Mucosa of descending colon (tissue), 3 donors: Measurements from ENCODE around the gene ESR1. TPM values are rescaled to one million over a fixed set of nuclear protein-coding genes. Genes with fewer than 3 reads are reported as not detected.

Experiments used
- ATAC-seq: fragments of 200-7000 bp; cut with Tn5 transposase; one replicate; pipeline ENCODE4 v1.9.1; 2020; ENCODE audit warnings: mild to moderate bottlenecking, moderate library complexity
- DNase-seq, 3 donors: peaks; one replicate each; pipeline ENCODE4 v3.0.0-alpha.2; 2020
- H3K36me3 ChIP-seq: fragments of 200-600 bp; one replicate; pipeline ENCODE4 v1.8.0; 2021; ENCODE audit warnings: low read depth, mild to moderate bottlenecking
- H3K4me1 ChIP-seq: fragments of 200-600 bp; one replicate; pipeline ENCODE4 v1.8.0; 2021; ENCODE audit warnings: low read depth, mild to moderate bottlenecking
- H3K4me3 ChIP-seq: fragments of 200-600 bp; one replicate; pipeline ENCODE4 v1.8.0; 2021; ENCODE audit warnings: mild to moderate bottlenecking
- H3K9me3 ChIP-seq: fragments of 200-600 bp; one replicate; pipeline ENCODE4 v1.8.0; 2021; ENCODE audit warnings: mild to moderate bottlenecking
- intact Hi-C, 2 donors: fragments of 100-400 bp; cut with DNase I in 1 of 2; cut with micrococcal nuclease in 1 of 2; formaldehyde crosslinking; loops; one replicate each; pipeline versions ENCODE4 v1.11.0 to v1.11.1; 2022; cut with DNase I, micrococcal nuclease
- total RNA-seq, 3 donors: library from RNA; stranded (reverse); fragmentation: NEBNext Ultra II Directional in 2 of 3; extraction: Animal tissue kit (Norgen Biotek cat#: 25700) in 2 of 3; gene quantifications; one replicate each; pipeline versions ENCODE4 v1.2.1 to v1.2.4, GENCODE V29; 2021 to 2023
- TF ChIP-seq, protein P1 (sequence below): fragments of 200-600 bp; IDR thresholded peaks from one replicate; pipeline ENCODE4 v1.8.0; 2022; ENCODE audit warnings: antibody characterized with exemption, mild to moderate bottlenecking
- donor health status: DM: no; HTN: no; CAD: no; lungs with moderate emphysema.
- donor health status: DM: no; HTN: no; CAD: no.
- donor health status: DM: no; HTN: yes; CAD: no.

ESR1 gene
- total RNA-seq, 3 donors from 2014 or later, result 0.55 to 1.6 (median 0.82) TPM

DNA sequence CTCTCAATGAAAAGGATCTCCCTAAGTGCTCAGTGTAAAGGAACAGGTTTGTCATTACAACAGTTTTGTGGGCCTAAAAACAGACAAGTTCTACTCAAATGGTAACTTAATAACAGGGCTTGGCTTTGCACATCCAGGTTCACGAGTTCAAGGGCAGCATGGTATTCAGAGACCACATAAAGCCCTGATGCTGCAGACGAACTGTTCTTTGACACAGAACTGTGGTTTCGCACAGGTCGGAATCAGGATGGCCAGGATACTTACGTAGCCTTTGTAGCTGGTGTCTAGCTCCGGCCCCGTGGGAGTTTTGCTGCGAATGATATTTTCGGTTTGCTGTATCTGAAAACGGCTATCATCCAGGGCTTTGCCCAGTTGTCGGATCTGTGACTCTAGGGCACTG lies 335.9 kb downstream of the ESR1 start:
- no peak overlapping the region for H3K4me3 ChIP-seq
- H3K9me3 ChIP-seq, result no peaks in the 10 kb centered on the region
- no peaks in the 10 kb centered on the region for H3K4me1 ChIP-seq
- intact Hi-C loops, result no loop called here
- ATAC-seq, result no peak
- TF ChIP-seq, protein P1, sequence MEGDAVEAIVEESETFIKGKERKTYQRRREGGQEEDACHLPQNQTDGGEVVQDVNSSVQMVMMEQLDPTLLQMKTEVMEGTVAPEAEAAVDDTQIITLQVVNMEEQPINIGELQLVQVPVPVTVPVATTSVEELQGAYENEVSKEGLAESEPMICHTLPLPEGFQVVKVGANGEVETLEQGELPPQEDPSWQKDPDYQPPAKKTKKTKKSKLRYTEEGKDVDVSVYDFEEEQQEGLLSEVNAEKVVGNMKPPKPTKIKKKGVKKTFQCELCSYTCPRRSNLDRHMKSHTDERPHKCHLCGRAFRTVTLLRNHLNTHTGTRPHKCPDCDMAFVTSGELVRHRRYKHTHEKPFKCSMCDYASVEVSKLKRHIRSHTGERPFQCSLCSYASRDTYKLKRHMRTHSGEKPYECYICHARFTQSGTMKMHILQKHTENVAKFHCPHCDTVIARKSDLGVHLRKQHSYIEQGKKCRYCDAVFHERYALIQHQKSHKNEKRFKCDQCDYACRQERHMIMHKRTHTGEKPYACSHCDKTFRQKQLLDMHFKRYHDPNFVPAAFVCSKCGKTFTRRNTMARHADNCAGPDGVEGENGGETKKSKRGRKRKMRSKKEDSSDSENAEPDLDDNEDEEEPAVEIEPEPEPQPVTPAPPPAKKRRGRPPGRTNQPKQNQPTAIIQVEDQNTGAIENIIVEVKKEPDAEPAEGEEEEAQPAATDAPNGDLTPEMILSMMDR, result no peak
- no peak for DNase-seq
- no peaks in the 10 kb centered on the region for H3K36me3 ChIP-seq

DNA sequence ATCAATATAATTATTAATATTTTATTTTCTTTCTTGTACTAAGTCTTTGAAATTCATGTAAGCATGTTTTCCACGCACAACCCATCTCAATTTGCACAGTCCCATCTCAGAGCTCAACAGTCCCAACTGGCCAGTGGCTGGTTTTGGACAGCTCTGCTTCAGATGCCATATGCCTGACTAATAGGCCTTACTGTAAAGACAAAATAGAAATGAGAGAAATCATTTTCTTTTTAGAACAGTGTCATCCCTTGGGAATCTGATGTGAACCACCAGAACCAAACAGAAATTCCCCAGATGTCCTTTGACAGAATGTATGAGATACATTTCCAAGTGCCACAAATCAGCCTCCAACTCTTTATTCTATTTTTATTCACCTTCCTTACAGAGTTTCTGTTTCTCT lies 338.9 kb downstream of the ESR1 start:
- TF ChIP-seq, protein P1, result no peak
- DNase-seq, result no peak
- intact Hi-C loops, result no loop called here
- no peaks in the 10 kb centered on the region for H3K36me3 ChIP-seq
- H3K4me3 ChIP-seq, result no peak overlapping the region
- H3K4me1 ChIP-seq, result no peaks in the 10 kb centered on the region
- H3K9me3 ChIP-seq, result no peaks in the 10 kb centered on the region
- no peak for ATAC-seq

DNA sequence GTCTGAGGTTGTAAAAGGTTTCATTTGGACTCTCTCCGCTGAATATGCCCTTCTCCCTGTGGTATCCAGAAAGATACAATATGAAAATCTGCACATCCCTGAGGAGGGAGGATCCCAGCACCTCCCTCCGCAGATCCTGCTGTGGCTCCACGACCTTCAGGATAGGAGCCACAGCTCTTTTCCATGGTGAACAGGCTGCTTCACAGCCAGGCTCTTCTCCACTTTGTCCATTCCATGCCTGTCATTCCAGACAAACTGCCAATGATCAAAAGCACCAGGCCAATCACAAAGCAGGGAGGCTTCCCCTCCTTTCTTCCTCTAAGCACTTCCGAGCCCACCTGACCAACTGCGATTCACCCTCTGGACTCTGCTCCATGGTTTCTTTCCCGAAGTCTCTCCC lies 339.8 kb downstream of the ESR1 start:
- Histone ChIP-seq H3K36me3 (no peaks in the 10 kb centered on the region), H3K9me3 (no peaks in the 10 kb centered on the region), H3K4me1 (no peaks in the 10 kb centered on the region), H3K4me3 (no peak overlapping the region)
- TF ChIP-seq, protein P1, result no peak
- intact Hi-C loops, result no loop called here
- DNase-seq, result no peak
- ATAC-seq, result no peak

DNA sequence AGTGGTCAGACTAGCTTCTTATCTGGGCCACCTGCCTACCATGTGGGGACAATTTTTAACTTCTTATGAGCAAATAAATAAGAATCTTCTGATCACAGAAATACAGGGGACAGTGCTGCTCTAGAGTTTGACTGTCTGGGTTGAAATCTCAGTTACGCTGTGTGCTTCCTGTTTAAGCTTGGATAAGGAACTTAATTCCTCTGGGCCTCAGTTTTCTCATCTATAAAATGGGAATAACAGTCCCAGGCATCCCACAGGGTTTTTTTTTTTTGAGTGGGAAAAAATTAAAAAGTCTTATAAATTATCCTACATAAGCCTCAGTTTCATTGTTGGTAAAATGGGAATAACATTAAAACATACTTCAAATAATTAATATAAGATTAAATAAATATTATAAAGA lies 340.9 kb downstream of the ESR1 start:
- DNase-seq, result no peak
- intact Hi-C loops, result no loop called here
- no peaks in the 10 kb centered on the region for H3K9me3 ChIP-seq
- H3K4me1 ChIP-seq, result no peaks in the 10 kb centered on the region
- no peak for ATAC-seq
- TF ChIP-seq, protein P1, result no peak
- H3K4me3 ChIP-seq, result no peak overlapping the region
- no peaks in the 10 kb centered on the region for H3K36me3 ChIP-seq

DNA sequence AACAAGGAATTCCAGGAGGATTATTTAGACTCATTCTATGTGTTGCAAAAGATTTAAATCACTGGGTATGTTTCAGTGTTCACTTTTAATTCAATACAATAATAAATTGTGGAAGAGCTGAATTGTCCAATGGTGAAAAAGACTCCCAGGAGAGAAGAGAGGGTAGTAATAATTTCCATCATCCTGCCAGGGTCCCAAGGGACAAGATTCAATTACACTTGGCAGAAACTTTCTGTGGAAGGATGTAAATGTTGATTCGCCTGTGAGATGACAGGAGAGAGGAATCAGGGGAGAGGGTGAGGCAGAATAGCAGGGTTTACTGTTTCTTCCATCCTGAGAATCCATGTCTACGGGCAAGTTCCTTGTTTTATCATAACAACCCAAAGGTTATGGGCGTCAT lies 342.7 kb downstream of the ESR1 start:
- ATAC-seq, result no peak
- intact Hi-C loops, result no loop called here

DNA sequence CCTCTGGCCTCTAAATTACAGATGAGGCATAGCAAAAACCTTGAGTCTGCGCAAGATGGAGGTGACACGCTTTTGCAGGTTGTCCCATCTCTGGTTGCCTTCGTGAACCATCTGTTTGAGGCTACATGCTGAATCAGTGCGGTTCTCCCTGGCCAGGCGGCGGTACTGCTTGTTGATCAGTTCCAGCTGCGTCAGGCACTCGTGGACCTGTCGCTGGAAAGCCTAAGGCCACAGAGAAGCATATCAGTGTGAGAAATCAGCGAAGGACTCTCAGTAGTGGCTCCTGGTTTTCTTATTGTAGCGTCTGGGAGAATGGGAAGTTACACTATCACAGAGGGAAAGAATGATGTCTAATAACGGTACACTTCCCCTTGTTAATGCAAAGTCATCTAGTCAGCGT lies 344.4 kb downstream of the ESR1 start:
- TF ChIP-seq, protein P1, result no peak
- H3K36me3 ChIP-seq, result no peaks in the 10 kb centered on the region
- H3K4me3 ChIP-seq, result no peak overlapping the region
- H3K4me1 ChIP-seq, result no peaks in the 10 kb centered on the region
- DNase-seq (no peak), ATAC-seq (no peak)
- intact Hi-C loops, result no loop called here
- no peaks in the 10 kb centered on the region for H3K9me3 ChIP-seq

More for the DNA sequence above, 342.7 kb downstream of the ESR1 start:
- no peaks in the 10 kb centered on the region for H3K4me1 ChIP-seq
- H3K4me3 ChIP-seq, result no peak overlapping the region
- no peak for DNase-seq
- H3K36me3 ChIP-seq, result no peaks in the 10 kb centered on the region
- H3K9me3 ChIP-seq, result no peaks in the 10 kb centered on the region
- TF ChIP-seq, protein P1, result no peak
